Left forelimb (tissue), 1 donor: ENCODE data around the gene GAL.

ENCODE experiments used
- DNase-seq: peaks from one replicate; pipeline ENCODE4 v3.0.0-alpha.2; 2018; ENCODE audit warnings: low spot score

The GAL gene

DNA sequence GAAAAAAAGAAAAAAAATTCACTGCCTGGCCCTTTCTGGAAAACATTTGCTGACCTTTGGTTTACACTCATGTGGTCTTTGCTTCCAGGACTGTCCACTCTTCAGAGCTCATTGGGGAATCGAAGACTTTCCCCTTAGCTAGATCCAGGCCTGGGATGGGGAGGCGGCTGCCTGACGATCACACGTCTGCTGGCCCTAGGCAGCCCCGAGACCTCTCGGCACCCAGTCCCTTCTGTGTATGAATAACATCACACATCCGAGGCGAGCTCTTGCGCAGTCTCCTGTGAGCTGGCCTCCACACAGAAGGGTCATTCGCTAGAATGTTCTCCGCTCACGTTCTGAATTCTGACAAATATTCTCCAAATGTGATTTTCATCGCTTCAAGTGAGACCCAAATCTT is 25.7 kb upstream of the GAL start:
- DNase-seq = no peak

- DNase-seq = peak; percentile 74
Observed at GRCh38 chr11:68659158-68659921, 25.0 kb upstream of the GAL start.

- no peak for DNase-seq
Observed at GRCh38 chr11:68660066-68660810, 24.1 kb upstream of the GAL start.

- DNase-seq = no peak
Observed at GRCh38 chr11:68661014-68661413, 23.3 kb upstream of the GAL start.

- no peak for DNase-seq
Observed at GRCh38 chr11:68661697-68662603, 22.4 kb upstream of the GAL start.

GRCh38 chr11:68663482-68664010 is 20.8 kb upstream of the GAL start:
- no peak for DNase-seq

- no peak for DNase-seq
Observed at GRCh38 chr11:68664141-68664540, 20.2 kb upstream of the GAL start.

- DNase-seq = no peak
Observed at GRCh38 chr11:68664906-68665305, 19.4 kb upstream of the GAL start.

DNA sequence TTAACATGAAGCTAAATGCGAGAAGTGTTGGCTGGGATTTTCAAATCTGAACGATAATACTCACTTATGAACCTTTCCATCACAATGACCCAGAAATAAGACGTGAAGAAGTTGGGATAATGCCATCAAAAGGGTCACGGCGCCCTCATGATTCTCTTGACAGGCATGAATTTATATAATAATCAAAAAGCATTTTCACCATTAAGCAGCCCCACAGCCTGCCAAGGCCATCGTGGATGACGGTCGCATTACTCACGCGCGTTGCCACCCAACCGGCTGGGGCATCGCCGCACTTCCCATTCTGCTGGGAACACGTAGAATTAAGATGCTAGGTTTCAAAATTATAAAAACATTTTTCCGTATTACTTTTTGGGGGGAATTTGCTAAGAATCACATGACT is 18.9 kb upstream of the GAL start:
- DNase-seq = no peak

DNA sequence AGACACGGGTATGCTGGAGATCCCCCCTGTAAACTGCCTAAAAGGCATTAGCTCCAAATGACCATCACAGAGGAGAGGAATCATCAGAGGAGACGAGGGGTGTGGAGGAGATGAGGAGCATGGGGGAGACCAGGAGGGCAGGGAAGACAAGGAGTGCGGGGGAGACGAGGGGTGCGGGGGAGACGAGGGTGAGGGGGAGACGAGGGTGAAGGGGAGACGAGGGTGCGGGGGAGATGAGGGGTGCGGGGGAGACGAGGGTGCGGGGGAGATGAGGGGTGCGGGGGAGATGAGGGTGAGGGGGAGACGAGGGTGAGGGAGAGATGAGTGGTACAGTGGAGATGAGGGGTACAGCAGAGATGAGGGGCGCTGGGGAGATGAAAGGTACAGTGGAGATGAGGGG is 17.5 kb upstream of the GAL start:
- peak; percentile 66 for DNase-seq

- no peak for DNase-seq
Observed at GRCh38 chr11:68667511-68668500, 16.5 kb upstream of the GAL start.

DNA sequence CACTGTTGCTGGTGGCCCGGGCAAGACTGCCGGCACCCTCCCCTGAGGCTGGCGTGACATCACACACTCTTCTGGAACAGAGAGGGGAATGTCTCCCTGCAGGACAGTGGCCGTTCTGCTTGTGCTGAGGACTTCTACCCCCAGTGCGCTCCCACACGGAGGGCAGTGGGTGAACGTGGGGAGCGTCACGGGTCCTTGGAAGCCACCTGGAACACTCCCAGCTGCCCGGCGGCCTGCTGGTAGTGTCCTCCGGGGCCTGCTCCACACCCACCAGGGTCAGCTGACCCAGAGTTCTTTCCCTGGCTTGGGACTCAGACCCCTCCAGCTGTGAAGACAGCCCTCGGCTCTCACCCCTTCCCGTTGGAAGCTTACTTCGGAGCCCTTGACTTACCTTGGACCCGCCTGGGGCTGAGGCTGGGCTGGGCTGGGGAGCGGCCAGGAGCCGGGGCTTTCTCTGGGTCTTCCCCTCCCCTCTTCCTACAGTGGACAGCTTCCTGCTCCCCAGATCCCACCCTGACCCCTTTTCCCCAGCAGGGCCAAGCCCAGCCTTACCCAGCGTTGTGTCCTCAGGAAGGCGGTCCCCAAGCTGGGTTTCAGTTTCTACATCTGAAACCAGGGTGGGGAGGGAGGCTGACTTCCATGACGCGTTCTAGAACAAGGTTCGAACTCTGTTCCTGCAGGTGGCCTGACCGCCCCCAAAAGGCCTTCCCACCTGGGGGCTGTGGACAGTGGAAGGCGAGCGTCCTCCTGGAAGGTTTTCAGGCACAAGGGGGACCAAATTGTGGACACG is 14.8 kb upstream of the GAL start:
- no peak for DNase-seq

DNA sequence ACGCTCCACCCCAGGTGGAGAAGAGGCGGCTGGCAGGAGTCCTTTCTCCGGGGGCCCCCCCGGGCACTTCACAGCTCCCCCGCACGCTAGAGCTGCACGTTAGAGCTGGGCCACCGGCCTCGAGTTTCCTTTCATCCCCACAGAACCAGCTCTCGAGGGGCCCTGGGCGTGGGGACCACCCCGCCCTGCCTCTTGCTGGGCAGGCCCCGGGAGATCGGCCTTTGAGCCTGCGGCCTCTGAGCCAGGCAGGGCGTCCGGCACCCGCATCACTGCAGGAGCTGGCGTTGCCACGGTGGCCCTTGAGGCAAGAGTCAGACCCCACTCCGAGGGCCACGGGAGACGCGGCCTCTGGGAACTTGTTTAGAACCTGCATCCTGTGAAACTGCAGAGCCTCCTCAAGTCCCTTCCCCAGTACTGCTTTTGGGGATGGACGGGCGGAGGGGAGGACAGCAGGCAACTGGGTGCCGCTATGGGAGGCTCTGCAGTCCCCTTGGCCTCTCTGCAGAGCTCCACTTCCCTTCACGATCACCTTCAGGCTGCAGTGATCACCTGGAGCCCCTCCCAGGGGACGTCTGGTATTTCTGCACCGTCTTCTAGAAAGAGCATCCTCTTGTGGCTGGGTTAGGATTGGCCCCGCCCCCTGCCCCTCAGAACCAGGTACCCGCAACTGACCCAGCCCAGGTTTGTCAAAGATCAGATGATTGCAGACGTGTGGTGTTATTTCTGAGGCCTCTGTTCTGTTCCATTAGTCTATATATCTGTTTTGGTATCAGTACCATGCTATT is 13.9 kb upstream of the GAL start:
- no peak for DNase-seq

DNA sequence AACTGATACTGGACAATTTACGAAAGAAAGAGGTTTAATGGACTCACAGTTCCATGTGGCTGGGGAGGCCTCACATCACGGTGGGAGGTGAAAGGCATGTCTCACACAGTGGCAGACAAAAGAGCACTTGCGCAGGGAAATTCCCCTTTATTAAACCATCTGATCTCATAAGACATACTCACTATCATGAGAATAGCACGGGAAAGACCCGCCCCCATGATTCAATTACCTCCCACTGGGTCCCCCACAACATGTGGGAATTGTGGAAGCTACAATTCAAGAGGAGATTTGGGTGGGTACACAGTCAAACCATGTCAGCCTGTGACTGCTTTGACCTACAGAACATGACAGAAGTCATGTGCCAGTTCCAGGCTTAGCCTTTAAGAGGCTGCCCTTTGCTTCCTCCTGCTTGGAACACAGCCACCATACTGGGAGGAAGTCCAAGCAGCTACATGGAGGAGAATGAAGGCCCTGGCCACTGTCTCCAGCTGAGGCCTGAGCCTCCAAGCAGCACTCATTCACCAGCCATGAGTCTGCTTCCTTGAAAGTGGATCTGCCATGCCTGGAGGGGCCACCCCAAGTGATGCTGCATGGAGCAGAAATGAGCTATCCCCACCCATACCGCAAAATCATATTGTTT is 10.9 kb upstream of the GAL start:
- DNase-seq = no peak

DNA sequence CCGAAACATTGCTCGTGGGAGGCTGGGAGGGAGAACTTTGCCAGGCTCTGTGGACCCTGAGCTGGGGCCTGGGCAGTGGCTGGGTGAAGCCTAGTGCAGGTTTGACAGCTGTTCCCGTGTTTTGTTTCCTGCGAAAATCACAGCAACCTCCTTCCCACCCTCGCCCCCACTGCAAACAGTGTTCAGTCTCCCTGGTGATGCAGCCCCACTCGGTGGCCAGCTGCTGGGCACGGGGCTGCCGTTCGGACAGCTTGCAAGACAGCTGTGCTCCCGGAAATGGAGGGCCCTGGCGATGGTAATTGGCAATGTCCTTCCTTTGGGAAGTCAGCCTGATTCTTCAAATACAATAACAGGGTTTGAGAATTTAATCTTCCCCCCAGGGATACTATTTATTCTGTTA is 10.4 kb upstream of the GAL start:
- DNase-seq = no peak

GRCh38 chr11:68674461-68674860 is 9.9 kb upstream of the GAL start:
- DNase-seq = no peak

- peak; percentile 65 for DNase-seq
Observed at GRCh38 chr11:68677432-68677831, 6.9 kb upstream of the GAL start.

DNA sequence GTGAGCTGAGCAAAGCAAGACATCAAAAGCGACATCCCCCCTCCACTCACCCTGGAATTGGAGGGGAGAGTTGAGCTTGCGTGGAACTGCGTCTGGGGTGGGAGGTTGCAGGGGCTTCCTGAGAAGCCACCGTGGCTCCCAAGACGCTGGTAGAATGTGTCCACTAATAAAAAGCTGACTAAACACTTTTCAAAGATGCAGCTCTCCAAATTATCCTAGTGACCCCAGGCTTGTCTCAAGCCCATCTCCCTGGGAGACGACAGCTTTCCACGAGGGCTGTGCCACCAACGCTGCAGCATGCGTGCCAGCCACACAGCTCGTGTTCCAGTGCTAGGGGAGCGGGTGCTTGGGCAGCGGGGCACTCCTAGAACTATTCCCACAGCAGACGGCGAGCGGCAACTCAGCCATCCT is 6.3 kb upstream of the GAL start:
- no peak for DNase-seq
